HEK293 (cell line): ENCODE results near the gene UBALD1.

Experiments used
- CTCF ChIA-PET: fragments of 350-600 bp; formaldehyde crosslinking; extraction: SDS; loops from one replicate; lab custom pipeline; 2021; ENCODE audit warnings: antibody characterized with exemption; lab: Yijun Ruan, JAX
- POLR2A ChIA-PET: fragments of 300-600 bp; formaldehyde crosslinking; extraction: SDS; loops from one replicate; lab custom pipeline; 2020; ENCODE audit warnings: antibody characterized with exemption, inconsistent platforms; lab: Yijun Ruan, JAX
- H3K27ac ChIP-seq: fragments of 200-500 bp; sonication (Bioruptor generic); 2 replicates; pipeline ENCODE4 v1.5.1; 2014; ENCODE audit warnings: low read depth, low read length, control low read depth, inconsistent platforms; ENCODE audit errors: extremely low read depth
- H3K36me3 ChIP-seq, 2 experiments: fragments of 200-500 bp in 1 of 2; sonication (Bioruptor generic) in 1 of 2; 1 replicate in 1 of 2; 2 replicates in 1 of 2; pipeline ENCODE4 v1.5.1; 2014 to 2017; ENCODE audit warnings: inconsistent platforms in 2 of 2, low read length in 2 of 2; ENCODE audit not compliant: control insufficient read depth in 2 of 2, insufficient read depth in 1 of 2
- H3K4me1 ChIP-seq: fragments of 200-500 bp; sonication (Bioruptor generic); 2 replicates; pipeline ENCODE4 v1.5.1; 2014; ENCODE audit warnings: mild to moderate bottlenecking, low read length, inconsistent platforms; ENCODE audit not compliant: control insufficient read depth, insufficient read depth
- H3K4me3 ChIP-seq: 2 replicates; pipeline ENCODE4 v1.5.1; 2011; ENCODE audit warnings: low read depth, mild to moderate bottlenecking, control low read depth, low read length, moderate library complexity
- H3K9me3 ChIP-seq: fragments of 200-500 bp; sonication (Bioruptor generic); 2 replicates; pipeline ENCODE4 v1.5.1; 2014; ENCODE audit warnings: low read depth, low read length, inconsistent platforms; ENCODE audit not compliant: control insufficient read depth, insufficient read depth
- GFI1B ChIP-seq: fragments of 450-650 bp; formaldehyde crosslinking; IDR thresholded peaks from 2 replicates; pipeline ENCODE4 v1.5.1; 2016; ENCODE audit warnings: missing biosample characterization, missing genetic modification characterization
- HIC1 ChIP-seq: fragments of 450-650 bp; formaldehyde crosslinking; IDR thresholded peaks from 2 replicates; pipeline ENCODE4 v1.5.1; 2016; ENCODE audit warnings: missing biosample characterization, missing genetic modification characterization
- INSM2 ChIP-seq: fragments of 450-650 bp; formaldehyde crosslinking; IDR thresholded peaks from 2 replicates; pipeline ENCODE4 v1.5.1; 2016; ENCODE audit warnings: missing biosample characterization, missing genetic modification characterization
- ZBTB11 ChIP-seq: fragments of 450-650 bp; formaldehyde crosslinking; conservative IDR thresholded peaks from 2 replicates; pipeline ENCODE4 v1.5.1; 2016; ENCODE audit warnings: low read depth, missing biosample characterization, missing genetic modification characterization
- ZBTB20 ChIP-seq: fragments of 450-650 bp; formaldehyde crosslinking; IDR thresholded peaks from 2 replicates; pipeline ENCODE4 v1.5.1; 2016; ENCODE audit warnings: missing biosample characterization, missing genetic modification characterization
- ZBTB48 ChIP-seq: fragments of 450-650 bp; formaldehyde crosslinking; IDR thresholded peaks from 2 replicates; pipeline ENCODE4 v1.5.1; 2016; ENCODE audit warnings: missing biosample characterization, missing genetic modification characterization
- ZBTB6 ChIP-seq: fragments of 450-650 bp; formaldehyde crosslinking; IDR thresholded peaks from 2 replicates; pipeline ENCODE4 v1.5.1; 2017; ENCODE audit warnings: missing biosample characterization, missing genetic modification characterization
- ZBTB7A ChIP-seq: fragments of 450-650 bp; formaldehyde crosslinking; IDR thresholded peaks from 2 replicates; pipeline ENCODE4 v1.5.1; 2016; ENCODE audit warnings: low read depth, missing biosample characterization, missing genetic modification characterization
- ZFP41 ChIP-seq: fragments of 450-650 bp; formaldehyde crosslinking; IDR thresholded peaks from 2 replicates; pipeline ENCODE4 v1.5.1; 2016; ENCODE audit warnings: missing biosample characterization, missing genetic modification characterization, borderline replicate concordance
- ZNF146 ChIP-seq: fragments of 450-650 bp; formaldehyde crosslinking; IDR thresholded peaks from 2 replicates; pipeline ENCODE4 v1.5.1; 2016; ENCODE audit warnings: missing biosample characterization, missing genetic modification characterization
- ZNF18 ChIP-seq: fragments of 450-650 bp; formaldehyde crosslinking; IDR thresholded peaks from 2 replicates; pipeline ENCODE4 v1.5.1; 2016; ENCODE audit warnings: missing biosample characterization, missing genetic modification characterization
- ZNF24 ChIP-seq: fragments of 450-650 bp; formaldehyde crosslinking; IDR thresholded peaks from 2 replicates; pipeline ENCODE4 v1.5.1; 2016; ENCODE audit warnings: missing biosample characterization, missing genetic modification characterization
- ZNF335 ChIP-seq: fragments of 450-650 bp; formaldehyde crosslinking; conservative IDR thresholded peaks from 2 replicates; pipeline ENCODE4 v1.5.1; 2016; ENCODE audit warnings: missing biosample characterization, missing genetic modification characterization
- ZNF549 ChIP-seq: fragments of 450-650 bp; IDR thresholded peaks from 2 replicates; pipeline ENCODE4 v1.5.1; 2018; ENCODE audit warnings: missing biosample characterization, missing genetic modification characterization, mild to moderate bottlenecking, inconsistent platforms, moderate library complexity
- ZNF658 ChIP-seq: fragments of 450-650 bp; formaldehyde crosslinking; IDR thresholded peaks from 2 replicates; pipeline ENCODE4; 2016; ENCODE audit warnings: missing biosample characterization, missing genetic modification characterization
- ZNF776 ChIP-seq: fragments of 450-650 bp; formaldehyde crosslinking; IDR thresholded peaks from 2 replicates; pipeline ENCODE4 v1.5.0; 2017; ENCODE audit warnings: missing biosample characterization, missing genetic modification characterization, borderline replicate concordance
- ZSCAN23 ChIP-seq: fragments of 450-650 bp; formaldehyde crosslinking; IDR thresholded peaks from 2 replicates; pipeline ENCODE4 v1.5.1; 2016; ENCODE audit warnings: missing biosample characterization, missing genetic modification characterization
- ZSCAN30 ChIP-seq: fragments of 450-650 bp; IDR thresholded peaks from 2 replicates; pipeline ENCODE4 v1.5.1; 2018; ENCODE audit warnings: missing biosample characterization, mild to moderate bottlenecking, missing genetic modification characterization, moderate library complexity

Gene UBALD1

GRCh38 chr16:4615384-4616046 lies 827 bp upstream of the UBALD1 start:
- Histone ChIP-seq H3K4me1 (no peaks in the 10 kb centered on the region; the same call in 1 of the 2 replicates), H3K36me3 (no peaks in the 10 kb centered on the region), H3K4me3 (peak overlapping the region; percentile 26), H3K9me3 (no peaks in the 10 kb centered on the region), H3K27ac (peak overlapping the region; percentile 95)
- TF ChIP-seq ZNF776 (tag by site-specific recombination) (no peak), ZNF658 (no peak), ZBTB6 (tag by site-specific recombination) (peak; percentile 93), ZNF24 (peak; percentile 99), ZBTB48 (tag by site-specific recombination) (0 out of 2 replicates have a peak, but pooled peaks have one; percentile 1), INSM2 (tag by site-specific recombination) (no peak), GFI1B (tag by site-specific recombination) (no peak), ZNF146 (tag by site-specific recombination) (0 out of 2 replicates have a peak, but pooled peaks have one; percentile 6), ZSCAN23 (0 out of 2 replicates have a peak, but pooled peaks have one; percentile 8), HIC1 (tag by site-specific recombination) (0 out of 2 replicates have a peak, but pooled peaks have one; percentile 62), ZNF549 (no peak), ZNF335 (tag by site-specific recombination) (no peak), ZSCAN30 (tag by site-specific recombination) (peak; percentile 72; the same call in 1 of the 2 replicates)
- ChIA-PET POLR2A (interaction anchor here (0.5 to 3.6 kb wide), 6 partner anchors 9 to 123 kb away, joined by 3 to 31 read pairs (median 5); partner anchors contain the start of genes ANKS3, CDIP1, DNAAF8 and MGRN1), CTCF (interaction anchor here (1.2 kb wide), 1 partner anchor 9 kb away, joined by 8 read pairs; the partner anchor contains the start of gene MGRN1)

- ChIA-PET CTCF (interaction anchor here (0.6 to 1.6 kb wide), 5 partner anchors 10 to 107 kb away, joined by 3 to 4 read pairs (median 4); no protein-coding TSS in a partner anchor), POLR2A (interaction anchor here (1.0 to 3.6 kb wide), 3 partner anchors 11 to 344 kb away, joined by 3 to 31 read pairs (median 3); partner anchors contain the start of genes HMOX2, MGRN1 and SEC14L5)
- Histone ChIP-seq H3K9me3 (no peaks in the 10 kb centered on the region), H3K4me1 (no peaks in the 10 kb centered on the region; the same call in 1 of the 2 replicates), H3K27ac (peak overlapping the region; percentile 95), H3K36me3 (peaks cover 0 to 8% of the 10 kb centered on the region in 2 experiments; a peak in 1 of 3 replicates), H3K4me3 (peak overlapping the region; percentile 90)
- TF ChIP-seq ZBTB7A (peak; percentile 81; the same call in 1 of the 2 replicates), ZFP41 (no peak), HIC1 (tag by site-specific recombination) (peak; percentile 92), ZBTB20 (tag by site-specific recombination) (peak; percentile 63; the same call in 1 of the 2 replicates), ZBTB11 (tag by site-specific recombination) (0 out of 2 replicates have a peak, but pooled peaks have one; percentile 20), ZNF18 (peak; percentile 96)
These were observed 785 bp downstream of the UBALD1 start for GRCh38 chr16:4613636-4614570.
